Measurements from ENCODE around the gene FARS2.

DNA sequence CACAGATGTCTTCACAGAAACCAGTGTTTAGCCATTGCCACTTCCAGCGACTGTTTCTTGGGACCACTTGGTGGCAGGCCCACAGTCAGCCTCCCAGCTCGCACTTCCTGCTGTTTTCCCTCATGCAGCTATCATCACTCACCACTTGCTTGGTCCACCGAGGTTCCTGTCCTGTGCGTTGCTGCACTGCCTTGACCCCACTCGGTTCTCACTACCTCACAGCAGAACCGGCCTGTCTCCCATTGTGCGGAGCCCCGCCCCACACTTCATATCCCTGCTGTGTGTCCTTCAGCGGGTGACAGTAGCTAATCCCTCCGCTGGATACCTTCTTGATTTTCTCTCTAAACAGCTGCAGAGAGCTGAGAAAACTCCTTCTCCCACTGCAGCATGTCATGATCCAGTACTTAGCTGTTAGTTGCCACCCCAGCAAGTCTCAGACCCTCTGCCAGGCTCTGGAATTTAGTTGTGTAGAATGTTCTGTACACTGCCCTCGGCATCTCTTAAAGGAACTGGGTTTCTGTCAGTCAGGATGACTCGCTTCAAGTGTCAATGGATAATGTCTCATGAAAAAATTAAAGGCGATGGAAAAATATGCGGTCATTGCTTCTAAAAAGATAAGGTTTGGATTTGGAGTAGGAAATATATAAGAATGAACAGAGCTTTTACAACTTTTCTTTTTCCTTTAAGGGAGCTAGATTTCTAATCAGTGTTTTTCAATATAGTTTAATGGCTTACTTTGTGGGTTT is 208.0 kb downstream of the FARS2 start:
- TF ChIP-seq, protein P1, sequence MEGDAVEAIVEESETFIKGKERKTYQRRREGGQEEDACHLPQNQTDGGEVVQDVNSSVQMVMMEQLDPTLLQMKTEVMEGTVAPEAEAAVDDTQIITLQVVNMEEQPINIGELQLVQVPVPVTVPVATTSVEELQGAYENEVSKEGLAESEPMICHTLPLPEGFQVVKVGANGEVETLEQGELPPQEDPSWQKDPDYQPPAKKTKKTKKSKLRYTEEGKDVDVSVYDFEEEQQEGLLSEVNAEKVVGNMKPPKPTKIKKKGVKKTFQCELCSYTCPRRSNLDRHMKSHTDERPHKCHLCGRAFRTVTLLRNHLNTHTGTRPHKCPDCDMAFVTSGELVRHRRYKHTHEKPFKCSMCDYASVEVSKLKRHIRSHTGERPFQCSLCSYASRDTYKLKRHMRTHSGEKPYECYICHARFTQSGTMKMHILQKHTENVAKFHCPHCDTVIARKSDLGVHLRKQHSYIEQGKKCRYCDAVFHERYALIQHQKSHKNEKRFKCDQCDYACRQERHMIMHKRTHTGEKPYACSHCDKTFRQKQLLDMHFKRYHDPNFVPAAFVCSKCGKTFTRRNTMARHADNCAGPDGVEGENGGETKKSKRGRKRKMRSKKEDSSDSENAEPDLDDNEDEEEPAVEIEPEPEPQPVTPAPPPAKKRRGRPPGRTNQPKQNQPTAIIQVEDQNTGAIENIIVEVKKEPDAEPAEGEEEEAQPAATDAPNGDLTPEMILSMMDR (IDR thresholded peaks at IDR 0.05; ENCODE audit: poor library complexity, severe bottlenecking), result no peak
- TF ChIP-seq TAF1 (IDR thresholded peaks at IDR 0.05; ENCODE audit: low read depth) (no peak), SMC3 (conservative IDR thresholded peaks at IDR 0.05; ENCODE audit: poor library complexity) (no peak), EP300 (conservative IDR thresholded peaks at IDR 0.05; ENCODE audit: poor library complexity, severe bottlenecking) (no peak), EZH2 (IDR thresholded peaks at IDR 0.05; ENCODE audit: borderline replicate concordance, insufficient read depth, low read length, poor library complexity, severe bottlenecking) (no peak), RAD21 (conservative IDR thresholded peaks at IDR 0.05) (no peak), POLR2AphosphoS5 (IDR thresholded peaks at IDR 0.05) (no peak)
